Motor neuron (in vitro differentiated cells): ENCODE measurements around the gene TAS2R16. TPM values are rescaled to one million over a fixed set of nuclear protein-coding genes. Genes with fewer than 3 reads are reported as not detected.
A peak's percentile ranks its signal among the peaks of the same experiment; 100 is the strongest.

ENCODE experiments used
- ATAC-seq, 8 experiments: fragments of 200-7000 bp; cut with Tn5 transposase; replicated peaks in 6 of 8; 2 replicates each; pipeline ENCODE4 v1.8.0; 2021; ENCODE audit warnings: mild to moderate bottlenecking in 8 of 8, moderate library complexity in 8 of 8
- H3K27ac ChIP-seq, 2 donors: fragments of 250-450 bp; sonication (Bioruptor Pico); 2 replicates each; pipeline ENCODE4 v1.9.0; 2021; ENCODE audit warnings: antibody characterized with exemption in 2 of 2, mild to moderate bottlenecking in 2 of 2, moderate library complexity in 1 of 2
- H3K4me1 ChIP-seq, 2 donors: fragments of 250-450 bp; sonication (Bioruptor Pico); replicated peaks in 1 of 2; 2 replicates each; pipeline ENCODE4 v1.6.1; 2021; ENCODE audit warnings: antibody characterized with exemption in 2 of 2, mild to moderate bottlenecking in 2 of 2, moderate library complexity in 1 of 2
- H3K4me3 ChIP-seq, 5 donors: fragments of 250-450 bp; sonication (Bioruptor Pico); 2 replicates each; pipeline ENCODE4 v1.9.0; 2021; ENCODE audit warnings: antibody characterized with exemption in 5 of 5, mild to moderate bottlenecking in 5 of 5, moderate library complexity in 4 of 5
- WGBS, 10 experiments: fragments of 450-650 bp; shearing (Covaris generic); methylation state at CpG; one replicate each; pipeline ENCODE4 v1.0.0; 2022; 5-methylcytosine and 5-hydroxymethylcytosine counted together
- in situ Hi-C, 9 experiments: fragments of 400-800 bp; cut with MboI; loops; one replicate each; pipeline ENCODE4 v1.15.0; 2021; ENCODE audit warnings: low sequenced_read_pairs in 9 of 9, low pct_unique_long_range_greater_than_20kb in 2 of 9; ENCODE audit not compliant: unreplicated experiment in 9 of 9
- total RNA-seq, 8 experiments: library from RNA; unstranded; fragments of 300-600 nt; gene quantifications; 2 replicates each; pipeline versions ENCODE4 v1.2.3 to v1.2.4, GENCODE V29; 2022

TAS2R16 gene, protein sequence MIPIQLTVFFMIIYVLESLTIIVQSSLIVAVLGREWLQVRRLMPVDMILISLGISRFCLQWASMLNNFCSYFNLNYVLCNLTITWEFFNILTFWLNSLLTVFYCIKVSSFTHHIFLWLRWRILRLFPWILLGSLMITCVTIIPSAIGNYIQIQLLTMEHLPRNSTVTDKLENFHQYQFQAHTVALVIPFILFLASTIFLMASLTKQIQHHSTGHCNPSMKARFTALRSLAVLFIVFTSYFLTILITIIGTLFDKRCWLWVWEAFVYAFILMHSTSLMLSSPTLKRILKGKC
- under 1 TPM in 1 of 8 experiments, not detected in 7; 0.38 TPM for total RNA-seq

GRCh38 chr7:122995600-122995999 is at the start of gene TAS2R16:
TSS of gene TAS2R16 (minus strand) at chr7:122995700. CDS start at chr7:122995634, 66 bp downstream.
- Histone ChIP-seq H3K4me1 (no peaks in the 10 kb centered on the region), H3K27ac (no peak within 1 kb of the TSS), H3K4me3 (no peak within 1 kb of the TSS)
- ATAC-seq = no peak
- in situ Hi-C loops = no loop called here

GRCh38 chr7:123043642-123044041 is 48.1 kb upstream of the TAS2R16 start:
- in situ Hi-C loops = no loop called here
- Histone ChIP-seq H3K4me3 (no peak overlapping the region), H3K4me1 (no peaks in the 10 kb centered on the region), H3K27ac (no peak overlapping the region)
- ATAC-seq = no peak

DNA sequence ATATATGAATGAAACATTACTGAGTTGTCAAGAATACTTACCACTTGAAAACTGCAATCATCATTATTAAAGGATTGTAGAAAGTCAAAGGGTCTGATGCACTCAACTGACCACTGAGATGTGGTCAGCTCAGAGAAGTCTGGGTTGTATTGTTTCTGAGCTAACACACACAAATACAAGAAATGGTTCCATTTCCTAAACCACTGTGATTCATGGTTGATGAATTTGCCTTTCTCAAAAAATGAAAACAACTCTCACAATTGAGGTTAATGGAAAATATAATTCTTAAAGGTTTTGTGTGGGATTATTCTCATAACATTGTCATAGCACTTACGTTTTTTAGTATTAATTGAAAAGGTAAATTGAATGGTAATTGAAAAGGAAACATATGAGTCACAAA is 45.6 kb upstream of the TAS2R16 start:
- in situ Hi-C loops = no loop called here
- Histone ChIP-seq H3K27ac (no peak overlapping the region), H3K4me1 (no peaks in the 10 kb centered on the region), H3K4me3 (no peak overlapping the region)
- 0 to 100% (median 14%) methylated on average over 1 of the region's 1 CpG; no CpG with 5 or more reads in 3 of the 10 experiments for WGBS, 10 experiments
- ATAC-seq = no peak

DNA sequence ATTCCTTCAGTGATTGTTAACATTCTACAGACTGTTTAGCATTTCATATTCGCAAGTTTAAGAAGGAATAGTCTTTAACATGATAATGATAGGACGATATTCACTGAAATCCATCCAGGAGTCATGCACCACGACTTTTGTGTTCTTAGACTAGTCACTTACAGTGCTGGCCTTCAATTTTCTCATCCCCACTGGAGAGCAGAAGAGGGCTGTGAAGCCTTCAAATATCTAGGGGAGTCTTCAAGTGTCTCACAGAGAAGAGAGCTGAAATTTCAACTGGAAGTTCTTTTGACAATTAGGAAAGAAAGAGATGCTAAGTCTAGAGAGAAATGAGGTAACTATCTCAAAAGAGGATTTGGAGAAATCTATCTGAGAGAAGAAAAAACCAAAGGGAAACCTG is 43.8 kb upstream of the TAS2R16 start:
- H3K4me3 ChIP-seq = no peak overlapping the region
- ATAC-seq = no peak
- in situ Hi-C loops = no loop called here
- H3K27ac ChIP-seq = no peak overlapping the region
- no peaks in the 10 kb centered on the region for H3K4me1 ChIP-seq
- 0 to 77% (median 28%) methylated on average over 1 to 3 of the region's 3 CpGs; no CpG with 5 or more reads in 2 of the 10 experiments for WGBS, 10 experiments

GRCh38 chr7:123034106-123034505 is 38.6 kb upstream of the TAS2R16 start:
- H3K4me3 ChIP-seq = no peak overlapping the region
- no peaks in the 10 kb centered on the region for H3K4me1 ChIP-seq
- 71 to 100% (median 90%) methylated on average over 1 of the region's 1 CpG; no CpG with 5 or more reads in 6 of the 10 experiments for WGBS, 10 experiments
- no peak overlapping the region for H3K27ac ChIP-seq
- no peak for ATAC-seq
- in situ Hi-C loops = no loop called here

- in situ Hi-C loops = no loop called here
- WGBS, 10 experiments = 31 to 100% (median 93%) methylated on average over 1 to 4 of the region's 4 CpGs; no CpG with 5 or more reads in 1 of the 10 experiments
- H3K4me3 ChIP-seq = no peak overlapping the region
Measured at GRCh38 chr7:123030631-123031030, 35.1 kb upstream of the TAS2R16 start.

DNA sequence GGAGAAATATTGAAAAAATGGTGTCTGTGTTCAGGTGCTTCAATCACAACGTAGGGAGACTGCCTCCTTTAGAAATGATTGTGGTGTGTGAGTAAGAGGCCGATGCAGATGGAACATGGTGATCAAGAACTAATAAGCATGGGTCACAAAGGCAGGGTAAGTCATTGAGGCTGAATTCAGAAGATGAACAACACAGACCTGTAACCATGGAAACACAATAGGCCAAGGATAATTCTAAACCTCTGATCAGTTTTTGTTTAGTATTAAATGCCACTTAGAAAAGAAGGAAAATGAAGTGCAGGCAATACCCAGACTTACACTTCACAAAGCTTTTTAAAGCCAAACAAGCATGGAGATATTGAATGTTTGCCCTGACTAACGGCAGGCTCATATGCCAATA is 32.8 kb upstream of the TAS2R16 start:
- H3K4me3 ChIP-seq = no peak overlapping the region
- in situ Hi-C loops = no loop called here
- ATAC-seq = peak in 5 of 8 experiments; percentile 45 to 69 (median 63)
- WGBS, 10 experiments = 0 to 10% (median 0%) methylated on average over 1 to 3 of the region's 3 CpGs
- no peak overlapping the region for H3K27ac ChIP-seq
- H3K4me1 ChIP-seq = peaks cover 0 to 13% of the 10 kb centered on the region in 2 donors

More at GRCh38 chr7:123030631-123031030, 35.1 kb upstream of the TAS2R16 start:
- no peak for ATAC-seq
- Histone ChIP-seq H3K27ac (no peak overlapping the region), H3K4me1 (peaks cover 0 to 13% of the 10 kb centered on the region in 2 donors)

- peaks cover 0 to 13% of the 10 kb centered on the region in 2 donors for H3K4me1 ChIP-seq
- no peak overlapping the region for H3K4me3 ChIP-seq
- 0 to 100% (median 90%) methylated on average over 1 to 2 of the region's 2 CpGs for WGBS, 10 experiments
- in situ Hi-C loops = no loop called here
- ATAC-seq = no peak
- no peak overlapping the region for H3K27ac ChIP-seq
Measured at GRCh38 chr7:123026251-123026650, 30.8 kb upstream of the TAS2R16 start.

- WGBS, 10 experiments = 0 to 96% (median 75%) methylated on average over 2 to 3 of the region's 3 CpGs; no CpG with 5 or more reads in 1 of the 10 experiments
- Histone ChIP-seq H3K27ac (no peak overlapping the region), H3K4me1 (peaks cover 0 to 13% of the 10 kb centered on the region in 2 donors), H3K4me3 (no peak overlapping the region)
- in situ Hi-C loops = no loop called here
- no peak for ATAC-seq
Measured at GRCh38 chr7:123024989-123025758, 29.7 kb upstream of the TAS2R16 start.

GRCh38 chr7:123023126-123023525 is 27.6 kb upstream of the TAS2R16 start:
- peaks cover 0 to 4% of the 10 kb centered on the region in 2 donors for H3K4me1 ChIP-seq
- in situ Hi-C loops = no loop called here
- no peak overlapping the region for H3K27ac ChIP-seq
- no peak overlapping the region for H3K4me3 ChIP-seq
- no peak for ATAC-seq

GRCh38 chr7:123022576-123022975 is 27.1 kb upstream of the TAS2R16 start:
- no peak overlapping the region for H3K27ac ChIP-seq
- no peak overlapping the region for H3K4me3 ChIP-seq
- in situ Hi-C loops = no loop called here
- no peaks in the 10 kb centered on the region for H3K4me1 ChIP-seq
- no peak for ATAC-seq
- 0 to 75% (median 20%) methylated on average over 1 of the region's 1 CpG; no CpG with 5 or more reads in 3 of the 10 experiments for WGBS, 10 experiments

GRCh38 chr7:123012435-123012834 is 16.9 kb upstream of the TAS2R16 start:
- H3K4me3 ChIP-seq = no peak overlapping the region
- no peak for ATAC-seq

DNA sequence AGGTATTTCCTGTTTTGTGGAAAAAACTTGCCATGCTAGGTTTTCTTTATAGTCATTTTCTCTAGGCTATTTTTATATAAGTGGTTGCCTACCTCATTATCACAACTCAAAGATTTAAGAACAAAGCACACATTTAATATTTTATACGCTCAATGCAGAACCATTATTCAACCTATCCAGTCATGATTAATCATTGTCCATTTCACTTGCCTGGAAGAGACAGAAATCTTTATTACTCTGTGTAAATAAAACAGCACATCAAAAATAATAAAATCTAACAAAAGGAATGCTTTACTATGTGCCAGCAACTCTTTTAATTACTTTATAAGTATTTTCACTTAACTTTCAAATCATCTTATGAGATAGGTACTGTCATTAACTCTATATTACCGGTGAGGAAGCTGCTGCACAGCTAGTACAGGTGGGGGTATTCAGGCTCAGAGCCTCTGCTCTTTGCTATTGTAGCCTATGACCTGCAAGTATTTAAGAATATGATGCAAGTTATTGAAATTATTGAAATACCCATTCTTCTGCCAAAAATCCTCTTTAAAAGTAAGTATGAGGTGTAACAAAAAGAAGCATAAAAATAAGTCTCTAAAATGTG is 16.4 kb upstream of the TAS2R16 start:
- no peak overlapping the region for H3K27ac ChIP-seq
- no peak overlapping the region for H3K4me3 ChIP-seq
- no peak for ATAC-seq
- in situ Hi-C loops = no loop called here
- WGBS, 10 experiments = 13 to 100% (median 88%) methylated on average over 1 to 2 of the region's 2 CpGs; no CpG with 5 or more reads in 1 of the 10 experiments
- H3K4me1 ChIP-seq = peaks cover 0 to 2% of the 10 kb centered on the region in 2 donors

More at GRCh38 chr7:123012435-123012834, 16.9 kb upstream of the TAS2R16 start:
- in situ Hi-C loops = no loop called here
- Histone ChIP-seq H3K27ac (no peak overlapping the region), H3K4me1 (peaks cover 0 to 2% of the 10 kb centered on the region in 2 donors)
